ENCODE measurements around the gene S100A6.

S100A6 gene

GRCh38 chr1:153545067-153546055, 9.6 kb upstream of the S100A6 start, which contains the start of gene S100A4:
TSS of gene S100A4 (minus strand) at chr1:153545806. CDS start at chr1:153544794, 1,012 bp downstream.
- no peak within 1 kb of the TSS for H3K4me3 ChIP-seq (ENCODE audit: low read depth, low read length)
- in situ Hi-C loops (cut with HindIII; ENCODE audit: low sequenced_read_pairs), result no loop called here
- TF ChIP-seq CTCF (IDR thresholded peaks at IDR 0.05; ENCODE audit: low read depth, low read length), result no peak
- DNase-seq (ENCODE audit: low read depth, low spot score), result peak; percentile 95

GRCh38 chr1:153544453-153545066, 8.8 kb upstream of the S100A6 start:
- DNase-seq (ENCODE audit: low read depth, low spot score), result peak; percentile 9
- in situ Hi-C loops (cut with HindIII; ENCODE audit: low sequenced_read_pairs), result no loop called here
- no peak overlapping the region for H3K4me3 ChIP-seq (ENCODE audit: low read depth, low read length)
- TF ChIP-seq CTCF (IDR thresholded peaks at IDR 0.05; ENCODE audit: low read depth, low read length), result no peak

- in situ Hi-C loops (cut with HindIII; ENCODE audit: low sequenced_read_pairs), result no loop called here
- no peak for TF ChIP-seq CTCF (IDR thresholded peaks at IDR 0.05; ENCODE audit: low read depth, low read length)
- no peak for DNase-seq (ENCODE audit: low read depth, low spot score)
- no peak overlapping the region for H3K4me3 ChIP-seq (ENCODE audit: low read depth, low read length)
These were observed 7.9 kb upstream of the S100A6 start for GRCh38 chr1:153543736-153544135.

- in situ Hi-C loops (cut with HindIII; ENCODE audit: low sequenced_read_pairs), result no loop called here
- DNase-seq (ENCODE audit: low read depth, low spot score), result no peak
- no peak overlapping the region for H3K4me3 ChIP-seq (ENCODE audit: low read depth, low read length)
- TF ChIP-seq CTCF (IDR thresholded peaks at IDR 0.05; ENCODE audit: low read depth, low read length), result no peak
These were observed 7.3 kb upstream of the S100A6 start for GRCh38 chr1:153542956-153543711.

- TF ChIP-seq CTCF (IDR thresholded peaks at IDR 0.05; ENCODE audit: low read depth, low read length), result no peak
- in situ Hi-C loops (cut with HindIII; ENCODE audit: low sequenced_read_pairs), result no loop called here
- DNase-seq (ENCODE audit: low read depth, low spot score), result no peak
- H3K4me3 ChIP-seq (ENCODE audit: low read depth, low read length), result no peak overlapping the region
These were observed 6.1 kb upstream of the S100A6 start for GRCh38 chr1:153541641-153542590.

Data from astrocyte of the spinal cord (primary cell).